VCaP (cell line): Measurements from ENCODE around the gene ZDHHC14.

ENCODE experiments used
- H3K27ac ChIP-seq: fragments of 450-650 bp; 2 replicates; pipeline ENCODE4 v1.5.1; 2017
- CTCF ChIP-seq: fragments of 450-650 bp; conservative IDR thresholded peaks from 2 replicates; pipeline ENCODE4 v1.5.1; 2017; ENCODE audit warnings: mild to moderate bottlenecking, moderate library complexity

ZDHHC14 gene

GRCh38 chr6:157724960-157725741 is 344.2 kb downstream of the ZDHHC14 start:
- no peak overlapping the region for H3K27ac ChIP-seq
- no peak for TF ChIP-seq CTCF

GRCh38 chr6:157725836-157726235 is 344.8 kb downstream of the ZDHHC14 start:
- TF ChIP-seq CTCF, result no peak
- no peak overlapping the region for H3K27ac ChIP-seq

- no peak for TF ChIP-seq CTCF
Measured at GRCh38 chr6:157726892-157727628, 346.1 kb downstream of the ZDHHC14 start.

More at GRCh38 chr6:157726892-157727628, 346.1 kb downstream of the ZDHHC14 start:
- H3K27ac ChIP-seq, result no peak overlapping the region
